DLD1 (cell line): ENCODE measurements around the gene CUX1.
"Not testable (repeated sequence)": the region's sequence is repeated elsewhere in the genome, so short reads cannot be mapped to it uniquely, and the experiment has no call there.

ENCODE experiments used
- in situ Hi-C: cut with HindIII; loops from 2 replicates; pipeline ENCODE4 v1.10.0; 2017; ENCODE audit warnings: low sequenced_read_pairs

CUX1 gene

DNA sequence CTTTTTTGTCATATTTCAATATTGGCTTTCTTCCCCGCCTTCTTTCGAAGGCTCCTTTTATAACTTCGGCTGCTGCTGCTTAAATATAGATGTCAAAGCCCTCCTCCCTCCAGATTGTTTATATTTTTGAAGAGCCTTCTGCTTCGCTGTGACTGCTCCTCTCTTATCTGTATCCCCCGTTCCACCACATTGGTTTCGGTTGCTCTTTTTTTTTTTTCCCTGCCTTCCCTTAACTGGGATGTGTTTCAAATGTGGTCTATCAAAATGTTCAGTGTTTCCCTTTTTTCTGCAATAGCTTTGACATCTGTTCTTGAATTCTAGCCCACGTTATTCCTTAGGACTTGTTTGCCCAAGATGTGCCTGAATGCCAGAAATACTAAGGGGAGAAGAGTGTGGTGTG is 96.4 kb downstream of the CUX1 start:
- in situ Hi-C loops: no loop called here

GRCh38 chr7:101915000-101915399 is 97.6 kb downstream of the CUX1 start:
- in situ Hi-C loops: no loop called here

DNA sequence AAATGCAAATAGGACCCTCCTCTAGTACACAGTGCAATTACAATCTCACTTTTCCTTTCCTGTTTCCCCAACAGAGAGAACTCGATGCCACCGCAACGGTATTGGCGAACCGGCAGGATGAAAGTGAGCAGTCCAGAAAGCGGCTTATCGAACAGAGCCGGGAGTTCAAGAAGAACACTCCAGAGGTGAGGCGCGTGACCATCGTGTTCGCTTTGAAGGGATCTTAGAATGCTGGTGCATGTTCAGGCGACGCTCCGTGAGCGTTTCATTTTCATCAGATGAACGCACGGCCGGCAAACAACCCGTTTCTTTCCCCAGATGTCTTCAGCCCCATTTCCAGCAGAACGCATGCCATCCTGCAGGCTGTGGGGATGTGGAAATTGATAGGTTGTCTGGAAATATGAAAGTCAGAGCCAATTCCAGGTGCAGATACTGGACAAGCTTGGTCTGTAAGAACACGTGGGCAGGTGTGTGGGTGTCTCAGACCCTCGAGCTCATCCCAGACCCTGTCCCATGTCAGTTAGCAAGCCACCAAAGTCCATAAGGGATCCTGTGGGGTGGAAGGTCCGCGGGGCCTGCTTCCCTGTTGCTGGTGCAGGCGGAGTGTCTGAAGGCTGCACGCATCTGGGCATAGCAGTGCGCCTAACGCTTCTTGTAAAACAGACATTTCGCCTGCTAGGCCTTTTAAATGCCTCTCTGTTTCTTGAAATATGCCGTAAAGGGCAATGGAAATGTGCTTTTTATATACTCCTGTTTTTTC is 98.8 kb downstream of the CUX1 start:
- in situ Hi-C loops: no loop called here

DNA sequence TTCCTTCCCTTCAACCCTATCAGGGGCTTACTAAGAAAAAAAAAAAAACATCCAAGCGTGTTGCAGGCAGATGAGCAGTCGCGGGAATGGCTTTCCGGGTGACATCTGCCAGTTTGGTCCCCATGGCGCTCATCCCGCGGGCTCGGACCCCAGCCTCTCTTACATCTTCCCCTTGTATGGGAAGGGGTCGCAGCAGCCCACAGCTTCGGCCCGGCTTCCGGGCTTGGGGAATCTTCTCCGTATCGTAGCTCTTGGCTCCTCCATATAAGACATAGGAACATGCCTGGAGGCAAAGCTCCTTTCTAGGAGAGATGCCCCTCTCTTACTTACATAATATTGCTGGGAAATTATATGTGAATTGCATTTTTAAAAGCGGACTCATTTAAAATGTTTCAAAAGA is 99.5 kb downstream of the CUX1 start:
- in situ Hi-C loops: no loop called here

DNA sequence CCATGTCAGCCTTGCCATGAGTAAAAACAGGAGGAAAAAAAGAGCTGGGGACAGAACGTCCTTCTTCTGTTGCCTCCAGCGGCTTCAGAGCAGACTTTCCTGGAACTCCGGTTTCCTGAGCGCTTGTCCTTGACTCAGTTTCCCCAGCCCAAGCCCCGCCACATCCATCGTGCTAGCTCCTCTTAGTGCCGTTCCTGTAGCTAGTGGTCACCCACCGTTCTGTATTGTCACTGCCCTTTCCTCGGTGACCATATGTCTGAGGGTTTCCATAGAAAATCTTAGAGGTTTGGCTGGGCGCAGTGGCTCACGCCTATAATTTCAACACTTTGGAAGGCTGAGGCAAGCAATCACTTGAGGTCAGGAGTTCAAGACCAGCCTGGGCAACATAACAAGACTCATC is 100.1 kb downstream of the CUX1 start:
- in situ Hi-C loops: no loop called here

GRCh38 chr7:101918426-101918825 is 101.0 kb downstream of the CUX1 start:
- in situ Hi-C loops: no loop called here

DNA sequence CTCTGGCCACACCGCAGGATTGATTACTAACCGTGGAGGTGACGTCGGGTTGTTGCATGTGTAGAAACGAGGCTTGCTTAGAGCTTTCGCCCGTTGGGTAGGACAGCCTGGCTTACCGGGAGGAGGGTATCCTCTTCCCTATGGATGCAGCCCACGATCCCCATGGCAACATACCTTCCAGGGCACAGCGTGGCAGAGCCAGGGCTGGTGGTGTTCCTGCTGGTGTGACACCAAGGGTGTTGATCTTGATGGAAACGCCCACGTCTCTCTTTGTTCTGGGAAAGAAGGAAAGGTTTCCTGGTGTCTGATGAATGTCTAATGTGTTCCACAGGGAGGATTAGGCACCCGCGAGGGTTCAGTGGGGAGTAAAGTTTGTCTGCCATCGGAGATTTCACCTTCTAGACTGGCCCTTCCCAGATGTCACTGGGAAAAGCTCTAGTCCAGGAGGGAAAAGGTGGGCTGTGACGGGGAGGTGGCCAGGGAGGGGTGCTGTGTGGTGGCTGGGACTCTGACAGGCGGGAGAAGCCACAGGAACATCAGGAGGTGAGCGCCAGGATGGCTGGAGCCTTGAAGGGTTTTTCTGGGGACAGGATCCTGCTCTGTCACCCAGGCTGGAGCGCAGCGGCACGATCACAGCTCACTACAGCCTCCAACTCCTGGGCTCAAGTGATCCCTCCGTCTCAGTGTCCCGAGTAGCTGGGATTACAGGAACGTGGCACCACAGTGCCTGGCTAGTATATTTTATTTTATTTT is 102.1 kb downstream of the CUX1 start:
- in situ Hi-C loops: no loop called here

DNA sequence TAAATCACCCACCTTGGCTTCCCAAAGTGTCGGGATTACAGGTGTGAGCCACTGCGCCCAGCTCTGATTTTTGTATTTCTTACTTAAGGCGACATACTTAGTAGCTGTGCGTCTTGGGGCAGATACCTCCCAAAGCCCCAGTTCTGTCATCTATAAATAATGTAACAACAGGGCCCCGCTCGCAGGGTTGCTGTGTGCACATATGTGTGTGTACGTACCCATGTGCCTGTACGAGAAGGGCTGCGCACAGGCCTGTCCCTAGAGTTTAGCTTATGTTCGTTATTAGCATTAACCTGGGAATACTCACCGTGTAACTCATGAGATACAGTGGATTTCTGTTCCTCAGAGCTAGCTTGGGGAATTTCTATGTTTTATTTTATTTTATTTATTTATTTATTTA is 103.6 kb downstream of the CUX1 start:
- in situ Hi-C loops: no loop called here

- in situ Hi-C loops: not testable (repeated sequence)
These were observed 104.4 kb downstream of the CUX1 start for GRCh38 chr7:101921546-101922489.

- in situ Hi-C loops: no loop called here
These were observed 105.5 kb downstream of the CUX1 start for GRCh38 chr7:101922631-101923601.

GRCh38 chr7:101923602-101923985 is 106.2 kb downstream of the CUX1 start:
- in situ Hi-C loops: no loop called here

DNA sequence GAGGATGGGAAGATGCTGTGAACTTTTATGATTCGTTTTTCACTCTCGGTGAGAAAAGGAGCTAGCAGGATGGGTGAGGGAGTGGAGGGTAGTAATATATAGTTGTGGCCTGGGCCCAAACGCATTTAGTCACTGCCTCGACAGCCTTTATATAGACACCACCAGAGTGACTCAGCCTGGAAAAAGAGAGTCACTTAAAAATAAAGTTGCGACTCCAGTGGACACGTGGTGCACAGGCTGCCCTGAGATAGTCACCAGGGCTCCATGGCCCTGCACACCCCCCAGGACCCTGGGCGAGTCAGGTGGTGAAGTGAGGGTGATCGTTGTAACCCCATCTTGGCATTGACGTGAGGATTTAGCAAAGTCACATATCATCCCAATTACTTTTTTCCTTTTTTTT is 106.7 kb downstream of the CUX1 start:
- in situ Hi-C loops: no loop called here

- in situ Hi-C loops: no loop called here
These were observed 108.8 kb downstream of the CUX1 start for GRCh38 chr7:101926265-101926664.

GRCh38 chr7:101927389-101927788 is 110.0 kb downstream of the CUX1 start:
- in situ Hi-C loops: no loop called here

GRCh38 chr7:101927802-101928201 is 110.4 kb downstream of the CUX1 start:
- in situ Hi-C loops: no loop called here

- in situ Hi-C loops: no loop called here
These were observed 111.8 kb downstream of the CUX1 start for GRCh38 chr7:101929256-101929655.

DNA sequence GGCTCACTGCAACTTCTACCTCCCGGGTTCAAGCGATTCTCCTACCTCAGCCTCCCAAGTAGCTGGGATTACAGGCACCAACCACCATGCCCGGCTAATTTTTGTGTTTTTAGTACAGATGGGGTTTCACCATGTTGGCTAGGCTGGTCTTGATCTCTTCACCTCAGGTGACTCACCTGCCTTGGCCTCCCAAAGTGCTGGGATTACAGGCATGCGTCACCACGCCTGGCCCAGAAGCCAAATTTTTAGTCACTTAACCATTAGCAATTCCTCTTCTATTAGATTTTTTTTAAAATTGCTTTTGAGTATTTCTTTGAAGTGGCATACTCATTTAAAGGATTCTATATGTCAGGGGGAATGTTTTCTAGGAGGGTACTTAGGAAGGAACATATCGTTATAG is 112.5 kb downstream of the CUX1 start:
- in situ Hi-C loops: not testable (repeated sequence)

DNA sequence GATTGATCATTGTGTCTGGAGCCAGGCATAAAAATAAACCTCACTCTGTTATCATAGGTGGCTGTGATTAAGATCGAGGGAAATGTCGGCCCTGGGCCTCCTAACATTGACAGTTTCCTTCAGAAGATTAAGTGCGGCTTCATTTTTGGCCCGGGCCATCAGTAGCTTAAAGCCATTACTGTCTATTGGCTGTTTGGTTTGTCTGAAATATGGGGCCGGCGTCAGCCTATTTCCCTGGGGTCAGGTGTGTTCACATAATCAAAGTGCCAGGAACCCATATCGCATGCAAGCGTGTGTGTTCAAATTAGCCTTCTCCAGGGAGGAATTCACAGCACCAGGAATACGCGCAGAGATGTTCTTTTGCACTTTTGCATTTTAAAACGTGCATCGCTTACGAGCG is 114.7 kb downstream of the CUX1 start:
- in situ Hi-C loops: no loop called here

DNA sequence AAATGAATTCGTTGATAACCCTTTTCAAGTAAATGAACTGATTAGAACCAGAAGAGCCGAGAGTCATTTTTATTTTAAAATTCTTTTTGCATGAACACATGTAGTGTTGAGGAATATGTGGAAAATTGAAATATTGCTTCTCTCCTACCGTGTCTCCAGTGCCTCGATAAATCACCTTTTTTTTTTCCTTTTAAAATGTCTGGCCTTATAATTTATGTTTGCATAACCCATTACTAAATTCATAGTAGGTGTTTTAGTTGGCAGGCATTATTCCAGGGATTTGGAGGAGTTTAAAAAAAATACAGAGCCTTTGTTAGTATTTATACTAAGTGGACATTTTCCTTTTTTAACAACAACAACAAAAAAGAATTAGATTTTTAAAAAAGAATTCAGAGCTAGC is 115.6 kb downstream of the CUX1 start:
- in situ Hi-C loops: no loop called here

GRCh38 chr7:101933688-101934121 is 116.3 kb downstream of the CUX1 start:
- in situ Hi-C loops: no loop called here
